AG04450 (cell line): Measurements from ENCODE around the gene FGGY. TPM values are rescaled to one million over a fixed set of nuclear protein-coding genes. Genes with fewer than 3 reads are reported as not detected.
"Not testable (repeated sequence)": the region's sequence is repeated elsewhere in the genome, so short reads cannot be mapped to it uniquely, and the experiment has no call there.

ENCODE experiments used
- CTCF ChIA-PET: fragments of 300-600, 350-600 bp; formaldehyde crosslinking; extraction: SDS; loops from one replicate; lab custom pipeline; 2022; ENCODE audit warnings: antibody characterized with exemption, inconsistent platforms; lab: Charles Lee
- POLR2A ChIA-PET: fragments of 350-600 bp; formaldehyde crosslinking; extraction: SDS; loops from one replicate; lab custom pipeline; 2021; ENCODE audit warnings: antibody characterized with exemption, inconsistent platforms; lab: Yijun Ruan, JAX
- DNase-seq: peaks from one replicate; pipeline ENCODE4 v3.0.0-alpha.2; 2011; ENCODE audit warnings: low read depth, low spot score
- H3K27ac ChIP-seq: one replicate; pipeline ENCODE4 v1.5.1; 2012; ENCODE audit warnings: low read depth, low read length, control low read depth
- H3K27me3 ChIP-seq: one replicate; pipeline ENCODE4 v1.6.0; 2012; ENCODE audit warnings: low read length; ENCODE audit not compliant: control insufficient read depth, insufficient read depth
- H3K4me3 ChIP-seq: 2 replicates; pipeline ENCODE4 v1.5.1; 2011; ENCODE audit warnings: mild to moderate bottlenecking, low read depth, low read length, control low read depth
- H3K9me3 ChIP-seq: 2 replicates; pipeline ENCODE4 v1.5.1; 2012; ENCODE audit warnings: low read length; ENCODE audit not compliant: control insufficient read depth, insufficient read depth
- CTCF ChIP-seq: IDR thresholded peaks from 2 replicates; pipeline ENCODE4 v1.5.1; 2011; ENCODE audit warnings: low read depth, low read length, control low read depth, inconsistent platforms
- polyA plus RNA-seq: library from polyadenylated mRNA; depleted of rRNA; stranded (reverse); fragments of >200 nt; gene quantifications from 2 replicates; pipeline ENCODE4 v1.2.3, GENCODE V29; 2011

The FGGY gene
- polyA plus RNA-seq, 1 experiment, result 11.8 TPM

GRCh38 chr1:59554011-59554663 is 257.2 kb downstream of the FGGY start:
- no peak for TF ChIP-seq CTCF
- Histone ChIP-seq H3K4me3 (no peak overlapping the region), H3K27me3 (no peaks in the 10 kb centered on the region), H3K9me3 (peaks cover 6% of the 10 kb centered on the region; the same call in 1 of the 2 replicates), H3K27ac (no peak overlapping the region)
- DNase-seq, result no peak
- CTCF ChIA-PET, result interaction anchor here (1.3 kb wide), 1 partner anchor 18 kb away, joined by 3 read pairs; no protein-coding TSS in a partner anchor
- POLR2A ChIA-PET, result no interaction called here

- Histone ChIP-seq H3K27me3 (no peaks in the 10 kb centered on the region), H3K27ac (no peak overlapping the region), H3K9me3 (peaks cover 6% of the 10 kb centered on the region; the same call in 1 of the 2 replicates), H3K4me3 (no peak overlapping the region)
- DNase-seq, result no peak
- CTCF ChIA-PET, result no interaction called here
- no peak for TF ChIP-seq CTCF
- POLR2A ChIA-PET, result no interaction called here
These were observed 257.9 kb downstream of the FGGY start for GRCh38 chr1:59554752-59555151.

GRCh38 chr1:59556398-59556797 is 259.5 kb downstream of the FGGY start:
- CTCF ChIA-PET, result no interaction called here
- Histone ChIP-seq H3K27me3 (no peaks in the 10 kb centered on the region), H3K4me3 (no peak overlapping the region), H3K9me3 (peaks cover 6% of the 10 kb centered on the region; the same call in 1 of the 2 replicates), H3K27ac (no peak overlapping the region)
- DNase-seq, result no peak
- POLR2A ChIA-PET, result no interaction called here
- no peak for TF ChIP-seq CTCF

GRCh38 chr1:59556802-59557548 is 260.1 kb downstream of the FGGY start:
- POLR2A ChIA-PET, result no interaction called here
- no peak for DNase-seq
- H3K4me3 ChIP-seq, result no peak overlapping the region
- CTCF ChIA-PET, result no interaction called here
- no peak for TF ChIP-seq CTCF
- no peak overlapping the region for H3K27ac ChIP-seq
- no peaks in the 10 kb centered on the region for H3K27me3 ChIP-seq
- H3K9me3 ChIP-seq, result peaks cover 6% of the 10 kb centered on the region; the same call in 1 of the 2 replicates

- H3K4me3 ChIP-seq, result no peak overlapping the region
- H3K9me3 ChIP-seq, result peaks cover 6% of the 10 kb centered on the region; the same call in 1 of the 2 replicates
- H3K27ac ChIP-seq, result no peak overlapping the region
- CTCF ChIA-PET, result no interaction called here
- POLR2A ChIA-PET, result no interaction called here
- TF ChIP-seq CTCF, result no peak
- no peak for DNase-seq
- H3K27me3 ChIP-seq, result no peaks in the 10 kb centered on the region
These were observed 260.6 kb downstream of the FGGY start for GRCh38 chr1:59557549-59557885.

- DNase-seq, CTCF ChIA-PET, H3K4me3 ChIP-seq, H3K27ac ChIP-seq, POLR2A ChIA-PET, H3K9me3 ChIP-seq, H3K27me3 ChIP-seq: not testable (repeated sequence)
These were observed 261.7 kb downstream of the FGGY start for GRCh38 chr1:59558580-59558979.
